HepG2 (cell line): Measurements from ENCODE around the gene PPP1R9A. TPM values are rescaled to one million over a fixed set of nuclear protein-coding genes. Genes with fewer than 3 reads are reported as not detected.

Experiments used
- ATAC-seq: fragments of 200-7000 bp; cut with Tn5 transposase; 3 replicates; pipeline ENCODE4 v1.9.1; 2020; ENCODE audit warnings: mild to moderate bottlenecking, moderate library complexity
- BruUV-seq: library from RNA; stranded (reverse); fragments of 400-500 nt; replicated peaks from 2 replicates; lab custom pipeline; 2021; lab: Mats Ljungman, UMichigan
- CTCF ChIA-PET: fragments of 300-600 bp; formaldehyde crosslinking; extraction: SDS; loops from one replicate; lab custom pipeline; 2021; ENCODE audit warnings: low total read pairs, inconsistent platforms, low intra/inter-chr PET ratio; lab: Yijun Ruan, JAX
- POLR2A ChIA-PET: fragments of 350-600 bp; sonication (Branson Sonifier 250); formaldehyde crosslinking; loops from one replicate; lab custom pipeline; 2020; ENCODE audit warnings: antibody characterized with exemption, inconsistent platforms; lab: Yijun Ruan, JAX
- DNase-seq: peaks from one replicate; pipeline ENCODE4 v3.0.0-alpha.2; 2015; ENCODE audit warnings: low spot score
- FAIRE-seq: peaks from 3 replicates; lab custom pipeline; 2011; peaks lifted over from hg19 to GRCh38; lab: Jason Lieb, UNC
- H2AFZ ChIP-seq: one replicate; pipeline ENCODE4 v1.6.1; 2011; ENCODE audit warnings: low read length, inconsistent platforms
- H3K27ac ChIP-seq: fragments of 300-600 bp; 3 replicates; pipeline ENCODE4 v1.8.0; 2011; ENCODE audit warnings: mixed run types, mild to moderate bottlenecking, mixed read lengths, low read length, inconsistent platforms; ENCODE audit not compliant: insufficient read depth; ENCODE audit errors: extremely low read length
- H3K27me3 ChIP-seq, 2 experiments: fragments of 200-600 bp in 1 of 2; 2 replicates in 1 of 2; 3 replicates in 1 of 2; pipeline versions ENCODE4 v1.6.0 to v1.8.0; 2011; ENCODE audit warnings: low read length in 2 of 2, mild to moderate bottlenecking in 2 of 2, moderate library complexity in 2 of 2, inconsistent platforms in 1 of 2; ENCODE audit not compliant: insufficient read depth in 2 of 2, control insufficient read depth in 1 of 2
- H3K36me3 ChIP-seq, 2 experiments: fragments of 200-600 bp in 1 of 2; replicated peaks in 1 of 2; 2 replicates in 1 of 2; 3 replicates in 1 of 2; pipeline versions ENCODE4 v1.5.1 to v1.8.0; 2011; ENCODE audit warnings: low read length in 2 of 2, inconsistent platforms in 1 of 2; ENCODE audit not compliant: insufficient read depth in 2 of 2, control insufficient read depth in 1 of 2
- H3K4me1 ChIP-seq: 2 replicates; pipeline ENCODE4 v1.5.1; 2012; ENCODE audit warnings: low read length, inconsistent platforms; ENCODE audit not compliant: insufficient read depth
- H3K4me2 ChIP-seq: 2 replicates; pipeline ENCODE4 v1.6.0; 2011; ENCODE audit warnings: low read depth, low read length, inconsistent platforms
- H3K4me3 ChIP-seq, 3 experiments: fragments of 200-600 bp in 1 of 3; sonication (generic), shearing (Covaris generic) in 1 of 3; replicated peaks in 1 of 3; 2 replicates each; pipeline ENCODE4 v1.5.1; 2011 to 2016; ENCODE audit warnings: low read length in 3 of 3, inconsistent platforms in 2 of 3, low read depth in 2 of 3, mild to moderate bottlenecking in 2 of 3, control low read depth in 1 of 3, mixed read lengths in 1 of 3; ENCODE audit not compliant: insufficient read depth in 1 of 3
- H3K79me2 ChIP-seq: one replicate; pipeline ENCODE4 v1.6.1; 2011; ENCODE audit warnings: low read length, inconsistent platforms; ENCODE audit not compliant: insufficient read depth
- H3K9ac ChIP-seq: 2 replicates; pipeline ENCODE4 v1.6.0; 2011; ENCODE audit warnings: mild to moderate bottlenecking, low read depth, low read length, inconsistent platforms; ENCODE audit not compliant: insufficient read depth
- H3K9me3 ChIP-seq: 2 replicates; pipeline ENCODE4 v1.5.1; 2012; ENCODE audit warnings: mild to moderate bottlenecking, low read length
- H4K20me1 ChIP-seq: 2 replicates; pipeline ENCODE4 v1.6.0; 2011; ENCODE audit warnings: inconsistent platforms, mild to moderate bottlenecking, low read length, moderate library complexity; ENCODE audit not compliant: insufficient read depth
- CEBPZ ChIP-seq: IDR thresholded peaks from 2 replicates; pipeline ENCODE4 v1.6.1; 2012; ENCODE audit warnings: low read length, improper control_type of control experiment
- MAFF ChIP-seq: IDR thresholded peaks from 2 replicates; pipeline ENCODE4 v1.6.1; 2011; ENCODE audit warnings: low read depth, low read length, improper control_type of control experiment
- MAFK ChIP-seq, 2 experiments: IDR thresholded peaks in 1 of 2; conservative IDR thresholded peaks in 1 of 2; 2 replicates each; pipeline ENCODE4 v1.6.1; 2011; ENCODE audit warnings: improper control_type of control experiment in 2 of 2, low read length in 2 of 2
- ZNF121 ChIP-seq: sonication (generic); formaldehyde crosslinking; IDR thresholded peaks from 2 replicates; pipeline ENCODE4 v1.5.0; 2020; ENCODE audit warnings: mild to moderate bottlenecking, missing genetic modification reagents
- ZNF501 ChIP-seq: sonication (generic); formaldehyde crosslinking; IDR thresholded peaks from 2 replicates; pipeline ENCODE4 v1.5.1; 2020; ENCODE audit warnings: mild to moderate bottlenecking, moderate library complexity, missing genetic modification reagents
- ZSCAN30 ChIP-seq: sonication (generic); formaldehyde crosslinking; IDR thresholded peaks from 2 replicates; pipeline ENCODE4 v1.5.0; 2020; ENCODE audit warnings: mild to moderate bottlenecking, missing genetic modification reagents
- WGBS: methylation state at CpG from one replicate; pipeline ENCODE4 v1.1.6; 2017; ENCODE audit warnings: low lambda C conversion rate; 5-methylcytosine and 5-hydroxymethylcytosine counted together
- in situ Hi-C: cut with HindIII; loops from 2 replicates; pipeline ENCODE4 v1.10.0; 2017; ENCODE audit warnings: low pct_unique_long_range_greater_than_20kb; ENCODE audit not compliant: extremely low pct_ligation_motif_present
- intact Hi-C: fragments of 100-400 bp; cut with micrococcal nuclease; formaldehyde crosslinking; loops from one replicate; pipeline ENCODE4 v1.10.0; 2022; ENCODE audit not compliant: unreplicated experiment
- polyA plus RNA-seq, 8 experiments: library from polyadenylated mRNA; depleted of rRNA in 3 of 8; stranded (reverse) in 7 of 8; unstranded in 1 of 8; fragments of >200 nt; fragmentation: Illumina TruSeq in 4 of 8; extraction: Trizol in 4 of 8; gene quantifications; 2 replicates each; pipeline versions ENCODE4 v1.2.1 to v1.2.3, GENCODE V29; 2011 to 2016; ENCODE audit warnings: low read depth in 4 of 8, missing spikeins in 1 of 8, mixed read lengths in 1 of 8; ENCODE audit not compliant: insufficient read depth in 1 of 8
- total RNA-seq, 5 experiments: library from RNA; depleted of rRNA; stranded (reverse); fragments of >200 nt; fragmentation: Illumina TruSeq; extraction: Trizol; gene quantifications; 2 replicates each; pipeline ENCODE4 v1.2.3, GENCODE V29; 2016; ENCODE audit warnings: low read depth in 1 of 5

The PPP1R9A gene
- total and polyA plus RNA-seq, 2 of the 13 experiments (the other 11 are each of a cell fraction or from before 2014, with no cell fraction given), result 11.4 to 31.9 TPM

GRCh38 chr7:94921911-94922310 is 14.5 kb downstream of the PPP1R9A start:
- Histone ChIP-seq H3K4me3 (no peak overlapping the region), H3K79me2 (peaks cover 38% of the 10 kb centered on the region), H3K4me2 (no peak overlapping the region), H3K9me3 (no peaks in the 10 kb centered on the region), H3K9ac (no peak overlapping the region), H2AFZ (no peak overlapping the region), H4K20me1 (0 out of 2 replicates have a peak, but pooled peaks cover 2% of the 10 kb centered on the region), H3K36me3 (no peaks in the 10 kb centered on the region), H3K27ac (no peak overlapping the region), H3K27me3 (no peaks in the 10 kb centered on the region), H3K4me1 (no peaks in the 10 kb centered on the region)
- ATAC-seq, result no peak
- TF ChIP-seq ZNF121 (peak; percentile 47; the same call in 1 of the 2 replicates), CEBPZ (no peak)
- no peak for FAIRE-seq
- POLR2A ChIA-PET, result no interaction called here
- in situ Hi-C loops, result no loop called here
- CTCF ChIA-PET, result no interaction called here
- no TSS peak for BruUV-seq
- WGBS, result 96% methylated on average over 4 of the region's 4 CpGs
- no peak for DNase-seq
- intact Hi-C loops, result no loop called here

GRCh38 chr7:94922457-94922856 is 15.1 kb downstream of the PPP1R9A start:
- no peak for FAIRE-seq
- in situ Hi-C loops, result no loop called here
- Histone ChIP-seq H3K4me2 (no peak overlapping the region), H3K4me1 (no peaks in the 10 kb centered on the region), H3K9me3 (no peaks in the 10 kb centered on the region), H3K79me2 (peaks cover 41% of the 10 kb centered on the region), H3K27me3 (no peaks in the 10 kb centered on the region), H2AFZ (no peak overlapping the region), H3K4me3 (no peak overlapping the region), H3K27ac (no peak overlapping the region), H4K20me1 (0 out of 2 replicates have a peak, but pooled peaks cover 2% of the 10 kb centered on the region), H3K9ac (no peak overlapping the region), H3K36me3 (no peaks in the 10 kb centered on the region)
- CTCF ChIA-PET, result no interaction called here
- 95% methylated on average over 1 of the region's 1 CpG for WGBS
- intact Hi-C loops, result no loop called here
- peak; percentile 82 for TF ChIP-seq MAFF
- no peak for TF ChIP-seq ZNF501 (CRISPR knock-in tag)
- peak; percentile 65 to 84; a peak in 3 of 4 replicates for TF ChIP-seq MAFK (conservative IDR thresholded peaks at IDR 0.05 in 1 of 2, IDR thresholded peaks at IDR 0.05 in 1 of 2; ENCODE audit: low read length in 2 of 2)
- no peak for TF ChIP-seq ZSCAN30 (CRISPR knock-in tag)
- DNase-seq, result no peak
- POLR2A ChIA-PET, result no interaction called here
- BruUV-seq, result no TSS peak
- no peak for ATAC-seq
